ENCODE measurements around the gene BCR.

Gene BCR

GRCh38 chr22:23146478-23147205 lies 33.7 kb upstream of the BCR start:
- no CpG with 5 or more reads among the region's 8 CpGs for WGBS (ENCODE audit: extremely low coverage, insufficient coverage, low lambda C conversion rate)
- Histone ChIP-seq H3K18ac (ENCODE audit: low read length) (no peak overlapping the region), H3K36me3 (ENCODE audit: control insufficient read depth, insufficient read depth, low read length) (no peaks in the 10 kb centered on the region), H2AK5ac (ENCODE audit: low read length) (no peak overlapping the region), H3K4me3 (ENCODE audit: low read length) (no peak overlapping the region), H3K4ac (ENCODE audit: low read depth, low read length) (no peak overlapping the region), H4K5ac (ENCODE audit: low read length) (no peak overlapping the region), H2BK15ac (replicated peaks; ENCODE audit: low read depth) (no peak overlapping the region), H3K56ac (ENCODE audit: low read length) (no peak overlapping the region), H3K9ac (ENCODE audit: low read length) (no peak overlapping the region), H3K4me1 (ENCODE audit: control insufficient read depth, low read depth, low read length) (no peaks in the 10 kb centered on the region), H2BK5ac (ENCODE audit: low read length) (no peak overlapping the region), H3K4me2 (ENCODE audit: low read length) (no peak overlapping the region), H3K27me3 (ENCODE audit: insufficient read depth, low read length, poor library complexity) (no peaks in the 10 kb centered on the region), H3K27ac (ENCODE audit: low read depth, low read length) (no peak overlapping the region), H3K79me1 (ENCODE audit: low read length) (no peaks in the 10 kb centered on the region), H4K8ac (ENCODE audit: low read depth, low read length) (no peak overlapping the region), H2BK120ac (ENCODE audit: low read depth, low read length) (no peak overlapping the region), H3K79me2 (ENCODE audit: control insufficient read depth, insufficient read depth, low read length) (no peaks in the 10 kb centered on the region), H3K23ac (ENCODE audit: low read length) (no peak overlapping the region)
- DNase-seq: no peak

- no CpG with 5 or more reads among the region's 6 CpGs for WGBS (ENCODE audit: extremely low coverage, insufficient coverage, low lambda C conversion rate)
- H3K79me2 ChIP-seq (ENCODE audit: control insufficient read depth, insufficient read depth, low read length): no peaks in the 10 kb centered on the region
These were observed 32.5 kb upstream of the BCR start for GRCh38 chr22:23147617-23148387.

GRCh38 chr22:23149743-23150238 lies 30.5 kb upstream of the BCR start:
- Histone ChIP-seq H2BK5ac (ENCODE audit: low read length) (no peak overlapping the region), H4K5ac (ENCODE audit: low read length) (no peak overlapping the region), H3K36me3 (ENCODE audit: control insufficient read depth, insufficient read depth, low read length) (no peaks in the 10 kb centered on the region), H2AK5ac (ENCODE audit: low read length) (no peak overlapping the region), H3K79me2 (ENCODE audit: control insufficient read depth, insufficient read depth, low read length) (no peaks in the 10 kb centered on the region), H2BK120ac (ENCODE audit: low read depth, low read length) (no peak overlapping the region), H3K18ac (ENCODE audit: low read length) (no peak overlapping the region), H3K56ac (ENCODE audit: low read length) (no peak overlapping the region), H3K4ac (ENCODE audit: low read depth, low read length) (no peak overlapping the region), H3K4me1 (ENCODE audit: control insufficient read depth, low read depth, low read length) (no peaks in the 10 kb centered on the region), H3K23ac (ENCODE audit: low read length) (no peak overlapping the region), H3K27me3 (ENCODE audit: insufficient read depth, low read length, poor library complexity) (no peaks in the 10 kb centered on the region), H3K9ac (ENCODE audit: low read length) (no peak overlapping the region), H3K27ac (ENCODE audit: low read depth, low read length) (no peak overlapping the region), H4K8ac (ENCODE audit: low read depth, low read length) (no peak overlapping the region), H3K4me2 (ENCODE audit: low read length) (no peak overlapping the region), H3K79me1 (ENCODE audit: low read length) (no peaks in the 10 kb centered on the region), H3K4me3 (ENCODE audit: low read length) (no peak overlapping the region), H2BK15ac (replicated peaks; ENCODE audit: low read depth) (no peak overlapping the region)
- WGBS (ENCODE audit: extremely low coverage, insufficient coverage, low lambda C conversion rate): no CpG with 5 or more reads among the region's 15 CpGs
- DNase-seq: no peak

More at GRCh38 chr22:23147617-23148387, 32.5 kb upstream of the BCR start:
- no peak for DNase-seq
- no peaks in the 10 kb centered on the region for H3K79me1 ChIP-seq (ENCODE audit: low read length)
- H3K23ac ChIP-seq (ENCODE audit: low read length): no peak overlapping the region
- no peak overlapping the region for H2BK5ac ChIP-seq (ENCODE audit: low read length)
- H3K4me1 ChIP-seq (ENCODE audit: control insufficient read depth, low read depth, low read length): no peaks in the 10 kb centered on the region
- H3K9ac ChIP-seq (ENCODE audit: low read length): no peak overlapping the region
- no peaks in the 10 kb centered on the region for H3K27me3 ChIP-seq (ENCODE audit: insufficient read depth, low read length, poor library complexity)
- H4K8ac ChIP-seq (ENCODE audit: low read depth, low read length): no peak overlapping the region
- no peak overlapping the region for H3K4me2 ChIP-seq (ENCODE audit: low read length)
- no peak overlapping the region for H3K18ac ChIP-seq (ENCODE audit: low read length)
- H3K27ac ChIP-seq (ENCODE audit: low read depth, low read length): no peak overlapping the region
- H2AK5ac ChIP-seq (ENCODE audit: low read length): no peak overlapping the region
- no peak overlapping the region for H2BK15ac ChIP-seq (replicated peaks; ENCODE audit: low read depth)
- no peak overlapping the region for H3K4me3 ChIP-seq (ENCODE audit: low read length)
- H3K4ac ChIP-seq (ENCODE audit: low read depth, low read length): no peak overlapping the region
- no peak overlapping the region for H4K5ac ChIP-seq (ENCODE audit: low read length)
- no peak overlapping the region for H2BK120ac ChIP-seq (ENCODE audit: low read depth, low read length)
- H3K36me3 ChIP-seq (ENCODE audit: control insufficient read depth, insufficient read depth, low read length): no peaks in the 10 kb centered on the region
- no peak overlapping the region for H3K56ac ChIP-seq (ENCODE audit: low read length)

- Histone ChIP-seq H3K4me1 (ENCODE audit: control insufficient read depth, low read depth, low read length) (no peaks in the 10 kb centered on the region), H2AK5ac (ENCODE audit: low read length) (no peak overlapping the region), H2BK15ac (replicated peaks; ENCODE audit: low read depth) (no peak overlapping the region), H3K4me3 (ENCODE audit: low read length) (no peak overlapping the region), H2BK120ac (ENCODE audit: low read depth, low read length) (no peak overlapping the region), H3K27ac (ENCODE audit: low read depth, low read length) (no peak overlapping the region), H3K79me2 (ENCODE audit: control insufficient read depth, insufficient read depth, low read length) (no peaks in the 10 kb centered on the region), H4K5ac (ENCODE audit: low read length) (no peak overlapping the region), H4K8ac (ENCODE audit: low read depth, low read length) (no peak overlapping the region), H3K27me3 (ENCODE audit: insufficient read depth, low read length, poor library complexity) (no peaks in the 10 kb centered on the region), H3K36me3 (ENCODE audit: control insufficient read depth, insufficient read depth, low read length) (no peaks in the 10 kb centered on the region), H3K9ac (ENCODE audit: low read length) (no peak overlapping the region), H3K4me2 (ENCODE audit: low read length) (no peak overlapping the region), H3K23ac (ENCODE audit: low read length) (no peak overlapping the region), H3K56ac (ENCODE audit: low read length) (no peak overlapping the region), H3K4ac (ENCODE audit: low read depth, low read length) (no peak overlapping the region), H3K79me1 (ENCODE audit: low read length) (no peaks in the 10 kb centered on the region), H2BK5ac (ENCODE audit: low read length) (no peak overlapping the region), H3K18ac (ENCODE audit: low read length) (no peak overlapping the region)
- no CpG with 5 or more reads among the region's 6 CpGs for WGBS (ENCODE audit: extremely low coverage, insufficient coverage, low lambda C conversion rate)
- no peak for DNase-seq
These were observed 29.5 kb upstream of the BCR start for GRCh38 chr22:23150762-23151161.

GRCh38 chr22:23151827-23152226 lies 28.5 kb upstream of the BCR start:
- H3K56ac ChIP-seq (ENCODE audit: low read length): no peak overlapping the region
- no peak overlapping the region for H3K4ac ChIP-seq (ENCODE audit: low read depth, low read length)
- no peak overlapping the region for H2BK15ac ChIP-seq (replicated peaks; ENCODE audit: low read depth)
- H2BK5ac ChIP-seq (ENCODE audit: low read length): no peak overlapping the region
- no peak overlapping the region for H4K5ac ChIP-seq (ENCODE audit: low read length)
- no peak overlapping the region for H2BK120ac ChIP-seq (ENCODE audit: low read depth, low read length)
- H3K36me3 ChIP-seq (ENCODE audit: control insufficient read depth, insufficient read depth, low read length): no peaks in the 10 kb centered on the region
- H3K4me1 ChIP-seq (ENCODE audit: control insufficient read depth, low read depth, low read length): no peaks in the 10 kb centered on the region
- H4K8ac ChIP-seq (ENCODE audit: low read depth, low read length): no peak overlapping the region
- H3K27ac ChIP-seq (ENCODE audit: low read depth, low read length): no peak overlapping the region
- no peaks in the 10 kb centered on the region for H3K79me1 ChIP-seq (ENCODE audit: low read length)
- H3K27me3 ChIP-seq (ENCODE audit: insufficient read depth, low read length, poor library complexity): no peaks in the 10 kb centered on the region
- H3K9ac ChIP-seq (ENCODE audit: low read length): no peak overlapping the region
- no peak overlapping the region for H3K4me2 ChIP-seq (ENCODE audit: low read length)
- no peaks in the 10 kb centered on the region for H3K79me2 ChIP-seq (ENCODE audit: control insufficient read depth, insufficient read depth, low read length)
- no CpG with 5 or more reads among the region's 16 CpGs for WGBS (ENCODE audit: extremely low coverage, insufficient coverage, low lambda C conversion rate)
- no peak for DNase-seq
- no peak overlapping the region for H2AK5ac ChIP-seq (ENCODE audit: low read length)
- no peak overlapping the region for H3K23ac ChIP-seq (ENCODE audit: low read length)
- no peak overlapping the region for H3K18ac ChIP-seq (ENCODE audit: low read length)
- no peak overlapping the region for H3K4me3 ChIP-seq (ENCODE audit: low read length)

Measured in mesendoderm (in vitro differentiated cells).